Chondrocyte (in vitro differentiated cells): ENCODE measurements around the gene CHD9. TPM values are rescaled to one million over a fixed set of nuclear protein-coding genes. Genes with fewer than 3 reads are reported as not detected.

Experiments used
- DNase-seq: peaks from one replicate; pipeline ENCODE4 v3.0.0; 2021; ENCODE audit warnings: mixed read lengths, low spot score
- H3K27ac Mint-ChIP-seq: one replicate; pipeline ENCODE4 v1.8.0; 2021; ENCODE audit warnings: mild to moderate bottlenecking, moderate library complexity, mixed read lengths; ENCODE audit not compliant: unreplicated experiment
- H3K27me3 Mint-ChIP-seq: 2 replicates; pipeline ENCODE4 v1.8.0; 2021; ENCODE audit warnings: low read depth, mixed read lengths
- H3K36me3 Mint-ChIP-seq: 2 replicates; pipeline ENCODE4 v1.8.0; 2021; ENCODE audit warnings: low read depth, mixed read lengths
- H3K4me1 Mint-ChIP-seq: 2 replicates; pipeline ENCODE4 v1.8.0; 2021; ENCODE audit warnings: low read depth, mild to moderate bottlenecking, mixed read lengths
- H3K4me3 Mint-ChIP-seq: one replicate; pipeline ENCODE4 v1.8.0; 2021; ENCODE audit warnings: mild to moderate bottlenecking, moderate library complexity, mixed read lengths; ENCODE audit not compliant: unreplicated experiment
- H3K9me3 Mint-ChIP-seq: 2 replicates; pipeline ENCODE4 v1.8.0; 2021; ENCODE audit warnings: low read depth, mixed read lengths
- total RNA-seq: library from RNA; stranded (reverse); gene quantifications from 3 replicates; pipeline ENCODE4 v1.2.1, GENCODE V29; 2021
- TF ChIP-seq, protein P1 (sequence below): fragments of 200-600 bp; sonication (generic); IDR thresholded peaks from 2 replicates; pipeline ENCODE4 v1.5.0; 2021; ENCODE audit warnings: antibody characterized with exemption, mild to moderate bottlenecking, moderate library complexity

Gene CHD9
- total RNA-seq, 1 donor from 2014 or later = 72.7 TPM

DNA sequence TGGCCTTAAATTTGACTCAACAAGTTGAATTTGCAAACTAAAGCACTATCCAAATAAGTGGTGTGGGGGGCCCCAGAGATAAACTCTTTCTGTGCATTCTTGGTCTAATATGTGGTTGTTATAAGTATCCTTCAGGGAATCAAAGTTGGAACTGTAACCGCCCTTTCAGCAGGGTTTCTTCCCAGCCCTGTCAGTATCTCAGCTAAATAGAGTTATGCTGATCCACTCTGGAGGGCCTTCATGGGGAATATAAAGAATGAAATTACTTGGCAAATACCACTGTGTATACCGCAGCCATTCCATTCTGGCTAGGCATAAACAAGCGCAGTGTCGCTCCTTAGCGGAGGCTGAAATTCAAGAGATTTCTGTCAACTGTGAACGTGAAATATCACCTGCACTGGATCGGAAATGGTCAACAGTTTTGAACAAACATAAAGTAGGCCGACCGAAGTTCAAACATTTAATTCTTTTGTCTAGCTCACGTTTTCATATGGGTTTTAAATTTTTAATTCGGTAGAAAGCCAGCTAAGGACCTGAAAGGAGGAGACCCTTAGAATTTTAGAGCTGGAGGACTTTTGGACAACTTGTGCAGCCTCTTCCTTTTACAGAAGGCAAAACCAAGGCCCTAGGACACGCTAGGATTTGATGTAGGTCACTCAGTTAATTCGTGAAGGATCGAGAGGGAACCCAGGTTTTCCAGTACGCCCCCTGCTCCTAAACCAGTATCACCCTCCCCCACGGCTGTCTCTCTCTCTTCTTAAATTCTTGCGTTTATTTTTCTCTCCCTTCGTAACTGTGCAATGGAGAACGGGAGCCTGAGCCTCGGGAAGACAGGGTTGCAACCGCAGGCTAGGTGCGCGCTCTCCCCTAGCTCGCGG lies 74.7 kb downstream of the CHD9 start:
- Mint-ChIP-seq H3K27me3 (no peaks in the 10 kb centered on the region), H3K9me3 (no peaks in the 10 kb centered on the region), H3K36me3 (peaks cover 1% of the 10 kb centered on the region), H3K4me1 (peaks cover 40% of the 10 kb centered on the region), H3K4me3 (peak overlapping the region; percentile 77), H3K27ac (peak overlapping the region; percentile 96)
- TF ChIP-seq, protein P1, sequence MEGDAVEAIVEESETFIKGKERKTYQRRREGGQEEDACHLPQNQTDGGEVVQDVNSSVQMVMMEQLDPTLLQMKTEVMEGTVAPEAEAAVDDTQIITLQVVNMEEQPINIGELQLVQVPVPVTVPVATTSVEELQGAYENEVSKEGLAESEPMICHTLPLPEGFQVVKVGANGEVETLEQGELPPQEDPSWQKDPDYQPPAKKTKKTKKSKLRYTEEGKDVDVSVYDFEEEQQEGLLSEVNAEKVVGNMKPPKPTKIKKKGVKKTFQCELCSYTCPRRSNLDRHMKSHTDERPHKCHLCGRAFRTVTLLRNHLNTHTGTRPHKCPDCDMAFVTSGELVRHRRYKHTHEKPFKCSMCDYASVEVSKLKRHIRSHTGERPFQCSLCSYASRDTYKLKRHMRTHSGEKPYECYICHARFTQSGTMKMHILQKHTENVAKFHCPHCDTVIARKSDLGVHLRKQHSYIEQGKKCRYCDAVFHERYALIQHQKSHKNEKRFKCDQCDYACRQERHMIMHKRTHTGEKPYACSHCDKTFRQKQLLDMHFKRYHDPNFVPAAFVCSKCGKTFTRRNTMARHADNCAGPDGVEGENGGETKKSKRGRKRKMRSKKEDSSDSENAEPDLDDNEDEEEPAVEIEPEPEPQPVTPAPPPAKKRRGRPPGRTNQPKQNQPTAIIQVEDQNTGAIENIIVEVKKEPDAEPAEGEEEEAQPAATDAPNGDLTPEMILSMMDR = no peak
- DNase-seq = no peak

DNA sequence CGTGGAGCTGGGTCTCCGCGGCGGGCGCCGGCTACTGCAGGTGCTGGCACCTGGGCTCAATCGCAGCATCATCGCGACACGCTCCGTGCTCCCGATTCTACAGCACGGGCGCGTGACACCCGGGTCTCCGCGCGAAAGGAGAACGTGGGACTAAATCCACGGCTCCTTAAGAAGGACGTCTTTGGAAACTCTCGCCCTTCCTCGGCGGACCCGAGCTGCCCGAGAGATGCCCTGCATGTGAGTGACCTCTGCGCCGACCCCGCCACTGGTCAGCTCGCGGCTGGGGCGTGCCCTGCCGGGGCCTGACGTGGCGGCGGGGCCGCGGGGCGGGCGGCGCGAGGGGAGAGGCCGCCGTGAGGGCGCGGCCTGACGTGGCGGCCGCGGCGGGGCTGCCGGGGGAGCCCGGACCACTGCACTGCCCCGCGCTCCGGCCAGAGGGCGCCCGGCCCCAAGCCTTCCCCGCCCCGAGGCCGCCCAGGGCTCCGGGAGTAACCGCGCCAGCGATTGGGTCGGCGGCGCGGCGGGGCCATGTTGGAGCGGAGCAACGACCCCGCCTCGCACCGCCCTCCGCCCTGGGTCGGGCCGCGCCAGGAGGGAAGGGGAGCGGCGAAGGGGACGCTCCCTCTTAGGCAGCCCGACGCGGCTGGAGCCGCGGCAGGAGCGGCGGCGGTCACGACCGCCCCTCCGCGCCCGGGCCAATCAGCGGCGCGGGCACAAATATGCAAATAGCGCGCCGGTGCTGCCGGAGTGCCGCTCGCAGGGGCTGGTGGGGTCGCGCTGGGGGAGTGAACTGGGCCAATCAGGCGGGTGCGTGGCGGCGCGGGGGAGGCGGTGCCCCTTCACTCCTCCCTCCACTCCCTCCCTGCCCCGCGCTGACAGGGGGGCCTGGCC lies 75.6 kb downstream of the CHD9 start:
- peak overlapping the region; percentile 96 for H3K27ac Mint-ChIP-seq
- peak overlapping the region; percentile 77 for H3K4me3 Mint-ChIP-seq
- peaks cover 49% of the 10 kb centered on the region for H3K4me1 Mint-ChIP-seq
- H3K9me3 Mint-ChIP-seq = no peaks in the 10 kb centered on the region
- peak; percentile 99 for DNase-seq
- H3K36me3 Mint-ChIP-seq = peaks cover 1% of the 10 kb centered on the region
- TF ChIP-seq, protein P1 = peak; percentile 78
- H3K27me3 Mint-ChIP-seq = no peaks in the 10 kb centered on the region

DNA sequence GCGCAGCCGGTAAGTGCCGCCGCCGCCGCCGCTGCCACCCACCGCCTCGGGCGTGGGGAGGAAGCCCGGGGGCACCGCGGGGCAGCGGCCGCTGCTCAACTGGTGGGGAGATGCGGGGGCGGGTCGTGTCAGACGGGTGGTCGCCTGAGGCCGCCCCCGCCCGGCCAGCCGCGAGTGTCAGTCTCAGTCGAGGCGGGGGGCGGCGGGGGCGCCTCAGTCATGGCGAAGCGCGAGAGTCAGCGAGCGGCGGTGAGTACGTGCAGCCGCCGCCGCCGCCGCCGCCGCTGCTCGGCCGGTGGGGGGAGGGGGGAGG lies 76.2 kb downstream of the CHD9 start:
- Mint-ChIP-seq H3K9me3 (no peaks in the 10 kb centered on the region), H3K36me3 (no peaks in the 10 kb centered on the region), H3K27ac (no peak overlapping the region), H3K27me3 (no peaks in the 10 kb centered on the region), H3K4me1 (peaks cover 51% of the 10 kb centered on the region), H3K4me3 (peak overlapping the region; percentile 47)
- no peak for DNase-seq
- TF ChIP-seq, protein P1 = no peak

DNA sequence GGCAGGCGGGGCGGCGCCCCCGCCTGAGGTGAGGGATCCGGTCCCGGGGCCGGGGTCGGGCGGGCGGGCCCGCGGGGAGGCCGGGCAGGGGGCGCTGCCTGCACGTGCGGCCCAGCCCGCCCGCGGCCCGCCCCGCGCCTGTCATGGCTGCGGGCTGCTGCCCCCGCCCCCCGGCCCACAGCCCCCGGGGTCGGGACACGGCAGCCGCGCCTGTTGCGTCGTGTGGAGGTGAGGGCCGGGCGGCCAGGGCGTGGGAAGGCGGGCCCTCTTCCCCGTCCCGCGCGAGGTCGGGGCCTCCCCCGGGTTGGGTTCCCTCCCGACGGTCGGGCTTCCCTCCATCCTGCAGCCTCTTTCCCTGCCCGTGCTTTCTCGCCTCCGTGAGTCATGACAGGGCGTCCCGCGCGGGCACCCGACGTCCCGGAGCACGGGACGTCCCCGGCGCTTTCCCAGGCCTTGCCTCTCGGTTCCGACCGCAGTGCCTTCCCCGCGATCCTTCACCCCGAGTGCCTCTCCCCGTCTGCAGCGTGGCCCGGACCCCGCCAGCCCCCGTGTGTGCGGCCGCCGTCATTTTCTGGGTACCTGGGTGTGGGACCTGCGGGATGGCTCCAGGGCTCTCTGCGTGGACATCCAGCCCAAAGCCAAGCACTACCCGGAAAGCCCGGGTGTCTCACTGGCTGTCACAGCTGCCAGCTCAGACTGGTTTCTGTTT lies 76.7 kb downstream of the CHD9 start:
- Mint-ChIP-seq H3K27ac (peak overlapping the region; percentile 96), H3K27me3 (no peaks in the 10 kb centered on the region), H3K9me3 (no peaks in the 10 kb centered on the region), H3K36me3 (no peaks in the 10 kb centered on the region), H3K4me1 (peaks cover 51% of the 10 kb centered on the region), H3K4me3 (peak overlapping the region; percentile 91)
- TF ChIP-seq, protein P1 = peak; percentile 19
- DNase-seq = peak; percentile 89

DNA sequence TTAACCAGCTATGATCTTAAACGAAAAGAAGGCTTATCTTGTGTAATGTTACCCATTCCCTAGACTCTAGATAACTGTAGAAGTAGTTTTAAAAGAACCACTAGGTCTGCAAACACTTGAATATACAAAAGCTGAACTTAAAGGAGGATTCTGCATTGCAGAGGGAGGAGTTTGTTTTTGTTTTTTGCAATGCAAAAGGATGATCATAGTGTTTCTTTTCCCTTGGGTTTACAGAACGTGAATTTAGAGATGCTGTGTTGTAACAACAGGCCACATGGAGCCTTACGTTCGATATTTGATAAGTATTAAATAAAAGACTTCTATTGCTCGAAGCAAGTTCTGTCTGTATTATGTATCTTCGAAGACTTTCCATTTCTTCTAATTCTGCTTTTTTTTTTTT lies 77.6 kb downstream of the CHD9 start:
- no peak for DNase-seq
- Mint-ChIP-seq H3K27ac (peak overlapping the region; percentile 96), H3K27me3 (no peaks in the 10 kb centered on the region), H3K4me3 (peak overlapping the region; percentile 91), H3K9me3 (no peaks in the 10 kb centered on the region), H3K36me3 (no peaks in the 10 kb centered on the region), H3K4me1 (peaks cover 50% of the 10 kb centered on the region)
- TF ChIP-seq, protein P1 = no peak
